Subcutaneous abdominal adipose tissue (tissue), 5 donors: ENCODE measurements around the gene APBA1.

Experiments used
- H3K27ac ChIP-seq: one replicate; pipeline ENCODE4 v1.7.0; 2013; ENCODE audit warnings: low read depth, mild to moderate bottlenecking, inconsistent platforms, low read length, moderate library complexity
- H3K27me3 ChIP-seq, 5 donors: one replicate each; pipeline ENCODE4 v1.7.0; 2013; ENCODE audit warnings: low read length in 5 of 5, inconsistent platforms in 1 of 5; ENCODE audit not compliant: control insufficient read depth in 5 of 5, insufficient read depth in 4 of 5
- H3K36me3 ChIP-seq, 5 donors: one replicate each; pipeline ENCODE4 v1.7.0; 2013; ENCODE audit warnings: low read length in 5 of 5; ENCODE audit not compliant: control insufficient read depth in 5 of 5, insufficient read depth in 5 of 5
- H3K4me1 ChIP-seq, 5 donors: one replicate each; pipeline ENCODE4 v1.7.0; 2013; ENCODE audit warnings: low read length in 5 of 5, mild to moderate bottlenecking in 3 of 5, moderate library complexity in 1 of 5; ENCODE audit not compliant: control insufficient read depth in 5 of 5, insufficient read depth in 5 of 5
- H3K4me3 ChIP-seq, 5 donors: one replicate each; pipeline ENCODE4 v1.7.0; 2013; ENCODE audit warnings: low read length in 5 of 5, low read depth in 1 of 5
- H3K9ac ChIP-seq, 5 donors: one replicate each; pipeline ENCODE4 v1.7.0; 2013; ENCODE audit warnings: low read length in 5 of 5, mild to moderate bottlenecking in 4 of 5, moderate library complexity in 3 of 5
- H3K9me3 ChIP-seq, 5 donors: one replicate each; pipeline ENCODE4 v1.7.0; 2013; ENCODE audit warnings: low read length in 5 of 5; ENCODE audit not compliant: control insufficient read depth in 5 of 5
- donor health status: healthy.
- donor health status: healthy.
- donor health status: healthy.
- donor health status: healthy.
- donor health status: healthy.

Gene APBA1

DNA sequence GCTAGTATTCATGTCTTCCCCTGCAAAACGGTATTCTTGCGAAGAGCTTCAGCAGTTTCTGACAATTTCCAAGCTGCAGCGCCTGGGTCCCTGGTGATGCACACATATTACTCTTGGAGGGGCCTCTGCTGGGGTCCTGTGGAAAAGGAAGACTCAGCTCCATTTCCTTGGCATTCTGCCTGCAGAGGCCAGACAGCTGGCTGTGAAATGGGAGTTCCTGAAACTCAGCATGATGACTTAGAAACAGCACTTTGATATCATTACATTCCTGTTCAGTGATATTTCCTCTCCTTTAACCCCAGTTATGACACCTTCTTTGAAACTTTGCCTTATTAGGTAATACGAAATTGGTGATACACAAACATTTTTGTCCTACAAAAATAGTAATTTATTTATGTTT lies 98.5 kb downstream of the APBA1 start:
- H3K4me3 ChIP-seq: no peak overlapping the region
- no peaks in the 10 kb centered on the region for H3K36me3 ChIP-seq
- no peak overlapping the region for H3K9ac ChIP-seq
- H3K9me3 ChIP-seq: no peaks in the 10 kb centered on the region
- no peak overlapping the region for H3K27ac ChIP-seq
- H3K27me3 ChIP-seq: no peaks in the 10 kb centered on the region
- H3K4me1 ChIP-seq: peaks cover 0 to 22% (median 12%) of the 10 kb centered on the region in 5 donors

DNA sequence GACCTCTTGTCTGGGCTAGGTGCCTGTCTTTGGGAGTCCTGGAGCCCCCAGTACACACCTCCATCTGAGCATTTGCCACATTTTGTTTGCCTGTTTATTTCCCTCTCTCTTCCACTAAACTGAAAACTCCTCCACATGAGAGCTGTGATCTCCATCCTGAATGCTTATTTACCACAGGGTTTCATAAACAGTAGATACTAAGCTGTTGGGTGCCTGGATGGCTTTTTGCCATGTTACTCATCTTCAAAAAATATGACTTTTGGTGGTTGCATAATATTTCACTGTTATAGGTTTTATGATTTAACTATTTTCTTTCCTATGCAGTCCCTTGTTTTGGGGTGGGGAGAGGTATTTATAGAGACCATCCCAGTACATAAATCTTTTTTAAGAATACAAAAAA lies 99.6 kb downstream of the APBA1 start:
- Histone ChIP-seq H3K4me3 (no peak overlapping the region), H3K36me3 (no peaks in the 10 kb centered on the region), H3K9me3 (no peaks in the 10 kb centered on the region), H3K9ac (no peak overlapping the region), H3K4me1 (peaks cover 0 to 18% (median 6%) of the 10 kb centered on the region in 5 donors), H3K27me3 (no peaks in the 10 kb centered on the region), H3K27ac (no peak overlapping the region)

DNA sequence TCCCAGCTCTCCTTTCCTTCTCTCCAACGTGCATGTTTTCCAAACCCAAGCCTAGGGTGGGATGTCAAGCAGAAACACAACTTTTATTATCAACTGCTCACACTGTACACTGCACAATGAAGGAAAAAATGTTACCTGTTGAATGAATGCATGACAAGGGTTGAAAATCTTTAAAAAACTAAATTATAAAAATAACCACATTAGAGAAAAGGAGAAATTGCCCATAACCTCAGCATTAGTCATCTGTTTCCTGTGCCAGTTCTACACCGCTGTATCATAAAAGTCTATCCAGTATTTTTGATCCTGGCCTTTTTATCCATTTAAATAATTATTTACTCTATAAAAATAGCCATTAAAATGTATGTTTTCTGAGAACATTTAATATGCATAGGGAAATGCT lies 101.1 kb downstream of the APBA1 start:
- peaks cover 0 to 18% (median 6%) of the 10 kb centered on the region in 5 donors for H3K4me1 ChIP-seq
- H3K4me3 ChIP-seq: no peak overlapping the region
- H3K36me3 ChIP-seq: no peaks in the 10 kb centered on the region
- H3K27me3 ChIP-seq: no peaks in the 10 kb centered on the region
- H3K9ac ChIP-seq: no peak overlapping the region
- peak overlapping the region; percentile 73 for H3K27ac ChIP-seq
- no peaks in the 10 kb centered on the region for H3K9me3 ChIP-seq

DNA sequence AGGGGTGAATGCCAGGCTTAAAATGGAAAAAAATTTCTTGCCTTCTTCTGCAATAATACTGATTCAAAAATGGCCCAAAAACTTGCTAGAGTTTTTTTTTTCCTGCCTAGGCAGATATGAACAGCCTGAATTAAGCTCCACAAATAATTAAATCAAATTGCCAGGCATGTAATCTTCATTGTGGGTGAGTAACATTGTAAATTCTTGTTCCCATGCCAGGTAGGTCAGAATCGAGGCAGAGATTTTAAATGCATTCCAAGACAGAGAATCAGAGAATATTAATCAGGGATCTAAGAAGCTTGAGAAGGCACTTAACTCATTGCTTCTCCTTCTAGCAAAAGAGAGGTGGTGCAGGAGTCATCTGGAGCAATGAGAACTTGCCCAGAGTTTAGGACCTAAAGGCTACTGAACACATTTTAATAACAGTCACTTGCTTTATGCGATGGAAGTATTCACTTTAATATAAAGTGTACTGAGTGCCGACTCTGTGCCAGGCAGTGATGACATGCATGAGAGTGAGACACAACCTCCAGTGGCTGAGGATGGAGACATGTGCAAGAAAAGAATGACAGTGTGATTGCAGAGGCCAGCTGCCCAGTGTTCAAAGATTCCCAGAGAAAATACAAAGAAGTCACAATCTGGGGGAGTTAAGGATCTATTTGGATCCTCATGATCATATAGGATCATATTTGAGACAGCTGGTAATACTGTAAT lies 102.3 kb downstream of the APBA1 start:
- peak overlapping the region in 1 of 5 donors; percentile 3 for H3K4me3 ChIP-seq
- peak overlapping the region in 1 of 5 donors; percentile 52 for H3K9ac ChIP-seq
- no peaks in the 10 kb centered on the region for H3K36me3 ChIP-seq
- H3K9me3 ChIP-seq: no peaks in the 10 kb centered on the region
- peaks cover 0 to 21% (median 10%) of the 10 kb centered on the region in 5 donors for H3K4me1 ChIP-seq
- peak overlapping the region; percentile 83 for H3K27ac ChIP-seq
- no peaks in the 10 kb centered on the region for H3K27me3 ChIP-seq

DNA sequence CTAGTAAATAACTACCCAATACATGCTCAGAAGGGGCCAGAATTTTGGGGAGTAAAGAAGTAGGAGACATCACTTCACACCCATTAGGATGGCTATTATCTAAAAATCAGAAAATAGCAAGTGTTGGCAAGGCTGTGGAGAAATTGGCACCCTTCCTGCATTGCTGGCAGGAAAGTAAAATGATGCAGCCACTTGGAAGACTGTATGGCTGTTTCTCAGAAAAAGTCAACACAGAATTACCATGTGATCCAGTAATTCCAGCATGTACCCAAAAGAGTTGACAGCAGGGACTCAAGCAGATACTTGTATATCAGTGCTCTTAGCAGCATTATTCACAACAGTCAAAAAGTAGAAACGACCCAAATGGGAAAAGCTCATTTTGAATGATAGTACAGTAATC lies 107.6 kb downstream of the APBA1 start:
- Histone ChIP-seq H3K9me3 (no peaks in the 10 kb centered on the region), H3K9ac (no peak overlapping the region), H3K36me3 (no peaks in the 10 kb centered on the region), H3K4me1 (peaks cover 0 to 20% (median 14%) of the 10 kb centered on the region in 5 donors), H3K27me3 (no peaks in the 10 kb centered on the region), H3K27ac (no peak overlapping the region), H3K4me3 (no peak overlapping the region)

DNA sequence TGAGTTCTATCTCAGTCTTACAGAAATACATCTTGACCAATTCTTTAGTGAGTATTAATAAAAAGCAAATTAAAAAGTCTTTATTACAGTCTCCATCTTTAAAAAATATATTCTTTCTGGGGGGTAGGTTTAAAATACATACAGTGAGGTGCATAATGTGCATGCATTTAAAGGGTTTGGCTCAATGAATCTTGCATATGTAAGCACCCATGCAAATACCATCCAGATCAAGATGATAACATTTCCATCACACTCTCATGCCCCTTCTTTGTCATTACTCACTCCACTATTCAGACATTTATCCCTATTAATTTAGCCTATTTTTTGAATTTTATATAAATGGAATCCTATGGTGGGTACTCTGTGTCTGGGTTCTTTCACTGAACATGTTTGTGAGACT lies 113.0 kb downstream of the APBA1 start:
- Histone ChIP-seq H3K4me3 (no peak overlapping the region), H3K36me3 (no peaks in the 10 kb centered on the region), H3K27ac (no peak overlapping the region), H3K4me1 (peaks cover 0 to 6% (median 3%) of the 10 kb centered on the region in 5 donors), H3K9me3 (no peaks in the 10 kb centered on the region), H3K27me3 (no peaks in the 10 kb centered on the region), H3K9ac (no peak overlapping the region)

DNA sequence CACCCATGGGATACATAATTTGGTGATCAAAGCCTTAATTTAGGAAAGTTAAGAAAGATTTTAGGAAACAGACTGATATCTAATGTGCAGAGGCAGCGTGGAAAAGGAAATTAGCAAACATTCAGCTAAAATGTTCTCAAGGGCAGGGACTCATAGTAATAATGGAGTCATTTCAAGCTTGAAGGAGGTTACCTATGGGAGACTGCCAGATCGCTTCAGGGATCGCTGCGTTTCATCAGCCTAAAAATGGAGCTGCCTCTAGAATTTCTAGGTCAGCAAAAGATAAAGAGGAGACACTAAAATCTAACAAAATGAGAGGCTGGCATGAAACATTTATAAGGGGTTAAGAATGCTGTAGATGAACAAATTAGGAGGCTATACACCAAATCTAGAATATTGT lies 115.5 kb downstream of the APBA1 start:
- Histone ChIP-seq H3K27ac (no peak overlapping the region), H3K36me3 (no peaks in the 10 kb centered on the region)

DNA sequence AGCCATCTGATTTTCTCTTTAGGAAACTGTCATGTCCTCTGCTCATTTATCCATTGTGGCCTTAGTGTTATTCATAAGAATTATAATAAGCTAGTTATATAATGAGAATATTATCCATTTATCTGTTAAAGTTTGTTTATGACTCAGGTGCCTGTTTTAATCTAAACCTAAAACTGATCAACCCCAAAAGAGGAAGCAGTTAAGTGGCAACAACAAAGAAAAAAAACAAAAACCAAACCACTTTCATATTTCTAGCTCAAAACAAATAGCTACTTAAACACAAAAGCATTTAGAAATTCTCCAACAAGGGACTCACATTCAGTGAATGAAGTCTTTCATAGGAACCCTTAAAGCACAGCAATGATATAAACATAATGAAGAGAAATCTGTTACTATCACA lies 116.4 kb downstream of the APBA1 start:
- H3K4me1 ChIP-seq: peaks cover 0 to 6% (median 3%) of the 10 kb centered on the region in 5 donors

More for the DNA sequence above, 115.5 kb downstream of the APBA1 start:
- H3K27me3 ChIP-seq: no peaks in the 10 kb centered on the region
- no peak overlapping the region for H3K4me3 ChIP-seq
- no peak overlapping the region for H3K9ac ChIP-seq
- no peaks in the 10 kb centered on the region for H3K9me3 ChIP-seq
- peaks cover 0 to 6% (median 3%) of the 10 kb centered on the region in 5 donors for H3K4me1 ChIP-seq

DNA sequence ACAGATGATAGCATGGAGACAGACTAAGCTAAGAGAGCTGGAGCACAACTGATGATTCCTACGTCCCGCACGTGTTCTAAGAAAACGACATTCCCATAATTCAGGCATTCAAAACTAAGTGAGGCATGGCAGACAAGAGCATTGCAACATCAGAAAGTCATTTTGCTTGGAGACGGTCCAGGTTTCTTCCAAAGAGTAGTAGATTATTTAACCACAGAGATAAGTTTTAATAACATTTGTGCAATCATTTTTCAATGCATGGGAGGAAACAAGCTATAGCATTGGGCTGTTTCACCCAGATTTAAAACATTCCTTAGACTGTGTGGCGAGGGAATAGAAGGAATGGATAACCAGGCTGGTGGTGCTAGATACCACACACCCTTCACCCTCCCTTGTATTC lies 117.2 kb downstream of the APBA1 start:
- Histone ChIP-seq H3K27ac (no peak overlapping the region), H3K4me3 (no peak overlapping the region), H3K36me3 (no peaks in the 10 kb centered on the region), H3K9me3 (no peaks in the 10 kb centered on the region), H3K9ac (no peak overlapping the region), H3K27me3 (no peaks in the 10 kb centered on the region), H3K4me1 (peaks cover 0 to 6% (median 3%) of the 10 kb centered on the region in 5 donors)

More for the DNA sequence above, 116.4 kb downstream of the APBA1 start:
- Histone ChIP-seq H3K36me3 (no peaks in the 10 kb centered on the region), H3K9me3 (no peaks in the 10 kb centered on the region), H3K27ac (no peak overlapping the region), H3K27me3 (no peaks in the 10 kb centered on the region), H3K9ac (no peak overlapping the region), H3K4me3 (no peak overlapping the region)

DNA sequence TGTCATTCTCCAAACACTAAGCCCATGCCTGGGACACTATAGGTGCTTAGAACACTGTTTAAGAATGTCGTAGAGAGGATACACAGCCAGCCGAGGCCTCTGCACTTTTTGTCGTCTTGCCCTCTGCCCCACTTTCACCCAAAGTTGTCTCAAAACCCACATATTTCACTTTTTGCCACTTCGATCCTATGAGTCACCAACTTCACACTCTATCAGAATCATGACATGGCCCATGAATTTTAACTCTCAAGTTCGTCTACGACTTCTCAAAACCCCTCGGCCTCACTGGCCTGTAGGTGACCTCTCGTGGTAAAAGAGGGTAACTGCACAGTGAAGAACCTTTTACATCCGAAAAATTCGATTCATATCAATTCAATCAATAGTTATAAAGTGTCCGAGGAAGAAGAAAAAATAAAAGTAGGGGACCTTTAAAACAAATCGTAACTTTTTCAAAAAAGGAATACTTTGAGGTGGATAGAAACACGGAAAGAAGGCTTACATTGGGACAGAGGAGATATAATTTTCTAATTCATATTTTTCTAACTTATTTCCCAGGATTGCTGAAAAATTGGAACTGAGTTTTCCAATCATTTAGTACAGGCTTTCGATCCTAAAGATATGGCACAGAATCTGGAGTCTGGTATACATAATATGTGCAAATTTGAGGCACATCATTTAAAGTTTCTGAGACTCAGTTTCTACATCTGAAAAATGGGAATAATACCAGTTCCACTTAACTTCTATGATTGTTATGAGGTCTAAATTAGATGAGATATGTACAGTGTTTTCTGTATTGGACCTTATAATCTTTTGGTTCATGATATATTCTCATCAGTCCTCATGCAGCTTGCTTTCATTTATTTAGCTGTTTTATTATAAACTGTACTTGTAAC lies 122.6 kb downstream of the APBA1 start:
- Histone ChIP-seq H3K9me3 (peaks cover 0 to 2% (median 0%) of the 10 kb centered on the region in 5 donors), H3K9ac (no peak overlapping the region), H3K36me3 (no peaks in the 10 kb centered on the region), H3K27me3 (no peaks in the 10 kb centered on the region), H3K4me3 (no peak overlapping the region), H3K4me1 (peaks cover 0 to 7% (median under 1%) of the 10 kb centered on the region in 5 donors), H3K27ac (no peak overlapping the region)
